ENCODE measurements around the gene PRPF40A.

Gene PRPF40A

GRCh38 chr2:152648336-152648735 lies 68.9 kb downstream of the PRPF40A start:
- DNase-seq, result peak; percentile 23

DNA sequence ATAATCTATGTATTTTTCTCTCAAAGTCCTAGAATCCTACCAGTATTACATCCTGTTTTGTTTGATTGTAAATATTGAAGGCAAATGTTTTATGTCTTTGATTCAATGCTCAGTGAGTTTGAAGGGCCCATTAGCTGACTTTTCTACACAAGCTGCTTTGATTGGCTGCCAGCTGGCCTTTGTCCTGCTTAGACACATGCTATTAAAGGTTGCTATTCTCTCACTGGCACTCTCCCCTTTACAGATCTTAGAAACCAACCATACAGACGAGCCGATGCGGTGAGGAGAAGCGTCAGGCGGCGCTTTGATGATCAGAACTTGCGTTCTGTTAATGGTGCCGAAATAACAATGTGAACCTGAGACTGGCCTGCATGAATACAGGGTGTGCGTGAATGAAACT lies 69.7 kb downstream of the PRPF40A start:
- peak; percentile 68 for DNase-seq

DNA sequence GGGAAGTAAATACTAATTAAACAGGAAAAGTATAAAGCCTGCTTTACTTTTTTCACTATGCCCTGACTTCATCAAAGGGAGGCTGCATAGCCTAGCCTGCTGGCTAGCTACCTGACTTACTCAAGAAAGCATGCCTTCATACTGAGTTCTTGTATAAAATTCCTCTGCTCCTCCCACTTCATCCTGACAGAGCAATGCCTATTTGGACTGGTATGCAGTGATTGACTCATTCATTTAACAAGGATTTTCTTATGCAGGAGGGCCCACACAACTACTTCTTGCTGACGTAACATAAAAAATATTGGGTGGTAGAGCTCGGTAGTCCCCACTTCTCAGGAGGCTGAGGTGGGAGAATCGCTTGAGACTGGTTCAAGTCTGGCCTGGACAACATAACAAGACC lies 70.5 kb downstream of the PRPF40A start:
- peak; percentile 24 for DNase-seq

DNA sequence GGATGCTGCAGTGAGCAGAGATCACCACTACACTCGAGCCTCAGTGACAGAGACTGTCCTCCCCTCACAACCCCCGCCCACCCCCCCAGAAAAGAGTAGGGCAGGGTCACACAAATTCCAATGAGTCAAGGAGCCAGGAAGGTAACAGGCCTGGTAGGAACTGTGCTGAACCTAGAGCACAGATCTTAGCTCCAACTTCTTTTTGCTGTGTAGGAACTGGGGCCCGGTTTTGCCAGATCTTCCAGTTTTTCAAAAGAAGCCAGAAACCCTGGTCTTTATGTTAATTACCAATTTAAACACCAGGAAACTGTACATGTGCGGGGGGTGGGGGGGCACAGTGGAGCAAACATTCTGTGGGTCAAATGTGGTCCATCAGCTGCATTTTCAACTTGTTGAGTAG lies 71.0 kb downstream of the PRPF40A start:
- DNase-seq, result no peak

GRCh38 chr2:152644189-152644873 lies 72.9 kb downstream of the PRPF40A start:
- no peak for DNase-seq

DNA sequence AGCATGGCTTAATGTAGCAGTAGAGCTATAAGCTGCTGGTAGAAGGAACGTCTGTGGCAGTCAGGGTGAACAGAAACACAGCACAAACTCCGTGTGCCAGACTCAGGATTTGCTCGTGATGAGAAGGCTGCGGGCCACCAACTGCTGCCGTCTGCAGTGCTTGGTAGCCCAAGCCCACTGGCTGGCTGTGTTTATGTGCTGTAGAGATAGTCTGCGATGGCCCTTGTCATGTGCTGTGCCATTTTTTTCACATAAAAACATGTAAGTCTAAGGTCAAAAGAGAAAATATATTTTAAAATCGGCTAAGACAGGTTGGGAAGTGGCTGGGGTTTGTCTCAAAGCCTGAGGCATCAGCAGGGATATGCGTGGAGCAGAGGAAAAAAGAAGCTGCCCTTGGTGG lies 78.7 kb downstream of the PRPF40A start:
- DNase-seq, result no peak

GRCh38 chr2:152638056-152638455 lies 79.2 kb downstream of the PRPF40A start:
- no peak for DNase-seq

GRCh38 chr2:152637251-152637650 lies 80.0 kb downstream of the PRPF40A start:
- no peak for DNase-seq

GRCh38 chr2:152635635-152636298 lies 81.5 kb downstream of the PRPF40A start:
- peak; percentile 87 for DNase-seq

DNA sequence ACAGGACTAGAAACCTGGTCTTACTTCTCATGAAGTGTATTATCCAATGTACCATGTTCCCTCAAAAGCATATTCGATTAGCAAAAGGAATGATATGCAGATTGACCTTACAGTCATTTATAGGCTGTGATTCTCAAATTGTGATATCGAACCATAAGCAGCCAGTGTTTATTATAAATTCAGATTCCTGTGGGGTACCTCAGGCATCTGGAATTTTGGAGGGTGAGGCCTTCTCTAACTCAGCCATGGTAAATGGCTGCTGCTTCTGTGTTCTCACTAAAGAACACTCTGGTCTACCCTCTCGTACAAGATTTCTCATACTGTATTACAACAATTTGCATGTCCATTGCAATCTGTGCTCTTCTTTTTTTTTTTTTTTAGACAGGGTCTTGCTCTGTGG lies 84.5 kb downstream of the PRPF40A start:
- DNase-seq, result no peak

DNA sequence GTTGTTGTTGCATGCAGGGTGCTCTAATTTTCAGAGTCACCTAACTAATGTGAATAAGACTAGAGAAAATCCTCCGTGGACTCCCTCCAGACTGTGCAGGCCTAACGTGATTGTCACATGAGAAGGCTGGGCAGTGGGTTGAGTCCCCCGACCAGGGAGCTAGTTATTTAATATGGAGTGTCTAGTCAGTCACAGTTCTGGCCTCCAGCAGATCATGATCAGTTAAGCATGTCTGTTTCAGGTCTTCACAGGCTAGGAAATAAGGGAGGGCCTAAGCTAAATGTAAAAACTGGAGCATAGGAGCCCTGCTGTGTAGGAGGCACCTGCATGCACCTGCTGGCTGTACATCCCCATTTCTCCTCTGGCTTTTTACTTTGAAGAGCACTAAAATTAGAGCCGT lies 86.8 kb downstream of the PRPF40A start:
- no peak for DNase-seq

DNA sequence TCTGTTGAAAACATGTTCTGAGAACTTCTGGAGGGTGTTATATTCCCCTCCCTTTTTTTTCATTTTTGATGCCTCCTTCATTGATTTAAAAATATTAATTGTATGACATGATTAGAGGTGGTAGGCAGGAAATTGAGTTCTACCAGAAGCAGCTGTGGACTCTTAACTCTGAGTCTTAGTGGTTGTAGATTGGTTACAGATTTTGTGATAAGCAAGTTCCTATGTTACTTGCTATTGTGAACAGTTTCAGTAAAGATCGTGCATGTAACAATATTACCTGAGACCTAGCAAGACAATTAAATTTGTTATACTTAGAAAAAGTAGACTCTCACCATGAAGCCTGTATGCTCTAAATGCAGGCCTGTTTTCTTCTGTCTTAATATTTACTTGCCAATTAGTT lies 88.1 kb downstream of the PRPF40A start:
- DNase-seq, result no peak

GRCh38 chr2:152627351-152627957 lies 89.8 kb downstream of the PRPF40A start:
- peak; percentile 66 for DNase-seq

- peak; percentile 50 for DNase-seq
Observed at GRCh38 chr2:152626911-152627339, 90.3 kb downstream of the PRPF40A start.

DNA sequence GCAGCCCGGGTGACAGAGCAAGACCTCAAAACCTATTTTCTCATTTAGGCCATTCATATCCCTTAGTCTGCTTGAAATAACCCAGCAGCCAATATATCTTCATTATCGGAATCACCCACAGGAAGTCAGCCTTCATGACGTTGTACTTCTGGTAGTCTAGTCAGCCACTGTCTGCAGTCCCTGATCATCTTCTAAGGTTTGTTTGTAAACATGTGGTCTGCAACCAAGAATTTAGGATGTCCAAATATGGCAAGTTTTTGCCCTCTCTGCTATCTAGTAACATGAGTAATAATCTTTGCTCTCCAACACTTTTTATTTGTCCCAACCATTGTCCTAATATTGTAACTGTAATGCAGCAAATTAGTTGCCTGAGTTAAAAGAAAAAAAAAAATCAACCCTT lies 92.5 kb downstream of the PRPF40A start:
- DNase-seq, result no peak

- DNase-seq, result no peak
Observed at GRCh38 chr2:152623775-152624174, 93.5 kb downstream of the PRPF40A start.

- DNase-seq, result no peak
Observed at GRCh38 chr2:152623076-152623740, 94.1 kb downstream of the PRPF40A start.

GRCh38 chr2:152622219-152622618 lies 95.0 kb downstream of the PRPF40A start:
- DNase-seq, result no peak

- DNase-seq, result no peak
Observed at GRCh38 chr2:152620985-152621384, 96.3 kb downstream of the PRPF40A start.

- peak; percentile 28 for DNase-seq
Observed at GRCh38 chr2:152620208-152620607, 97.1 kb downstream of the PRPF40A start.

DNA sequence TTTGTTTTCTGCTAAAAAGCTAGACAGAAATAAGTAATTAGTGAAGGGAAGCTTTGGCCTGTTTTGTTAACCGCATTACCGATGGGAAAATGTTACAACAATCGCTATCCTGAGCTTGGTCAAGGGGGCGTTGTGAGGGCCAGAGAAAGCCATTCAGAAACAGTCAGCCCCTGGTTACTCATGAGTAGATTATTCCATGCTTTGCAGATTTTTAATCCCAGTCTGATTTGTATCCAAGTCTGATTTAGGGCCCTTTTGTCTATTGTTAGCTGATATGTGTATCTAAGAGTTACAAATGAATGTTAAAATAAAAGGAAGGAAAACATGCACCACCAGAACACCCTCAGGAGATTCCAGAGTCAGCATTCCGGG lies 99.1 kb downstream of the PRPF40A start:
- no peak for DNase-seq

DNA sequence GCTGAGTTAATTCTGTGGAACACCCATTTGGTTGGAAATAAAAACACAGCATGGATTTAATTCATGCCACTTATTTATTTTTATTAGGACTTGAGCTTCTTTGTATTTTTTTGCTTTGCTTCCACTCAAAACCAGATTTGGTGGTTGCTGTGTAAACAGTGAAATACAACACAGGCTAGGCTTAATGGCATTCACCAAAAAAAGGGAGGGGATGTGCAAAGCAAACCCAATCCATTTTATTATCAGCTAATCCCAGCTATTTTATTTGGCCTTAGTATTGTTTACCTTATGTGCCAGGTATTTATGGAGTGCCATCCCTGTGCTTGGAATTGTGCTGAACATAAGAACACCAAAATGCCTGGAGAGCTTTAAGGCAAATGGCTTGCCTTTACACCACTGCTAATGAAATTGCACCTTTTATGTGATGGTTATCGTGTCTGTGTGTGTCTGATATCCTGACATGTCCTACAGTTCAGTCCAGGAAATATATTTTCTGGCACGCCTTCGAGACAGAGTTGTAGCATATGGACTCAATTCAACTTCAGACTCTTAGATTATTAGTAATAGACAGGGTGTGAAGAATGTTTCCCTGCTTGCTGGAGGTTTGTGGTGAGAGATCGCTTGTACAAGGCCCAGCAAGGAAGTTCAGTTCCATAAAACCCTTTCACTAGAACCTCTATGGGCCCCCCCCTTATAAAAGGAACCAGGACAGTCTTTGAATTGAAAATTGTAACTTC lies 99.6 kb downstream of the PRPF40A start:
- peak; percentile 47 for DNase-seq

- DNase-seq, result no peak
Observed at GRCh38 chr2:152615177-152615576, 102.1 kb downstream of the PRPF40A start.

Measured in eye (tissue), 1 donor.